PC-3 (cell line): ENCODE results near the gene ATP6V0E1. TPM values are rescaled to one million over a fixed set of nuclear protein-coding genes. Genes with fewer than 3 reads are reported as not detected.

ENCODE experiments used
- ATAC-seq: fragments of 200-7000 bp; cut with Tn5 transposase; 2 replicates; pipeline ENCODE4 v1.9.1; 2020; ENCODE audit warnings: mild to moderate bottlenecking, moderate library complexity
- BruUV-seq: library from RNA; stranded (reverse); fragments of 400-500 nt; replicated peaks from 2 replicates; lab custom pipeline; 2021; lab: Mats Ljungman, UMichigan
- CTCF ChIA-PET: fragments of 300-600 bp; sonication (Branson Sonifier 250); formaldehyde crosslinking; loops from one replicate; lab custom pipeline; 2022; ENCODE audit warnings: antibody characterized with exemption; lab: Charles Lee
- POLR2A ChIA-PET: fragments of 300-600 bp; sonication (Branson Sonifier 250); formaldehyde crosslinking; loops from one replicate; lab custom pipeline; 2022; ENCODE audit warnings: antibody characterized with exemption; ENCODE audit not compliant: unreplicated experiment; lab: Charles Lee
- DNase-seq: peaks from one replicate; pipeline ENCODE4 v3.0.0-alpha.2; 2015
- H2AFZ ChIP-seq: fragments of 300-600 bp; sonication (generic); 2 replicates; pipeline ENCODE4 v1.6.0; 2016; ENCODE audit warnings: antibody characterized with exemption, low read length
- H3F3A ChIP-seq: fragments of 300-600 bp; sonication (generic); one replicate; pipeline ENCODE4 v1.6.0; 2017; ENCODE audit warnings: antibody characterized with exemption, low read length, control low read depth, mild to moderate bottlenecking; ENCODE audit not compliant: unreplicated experiment
- H3K27ac ChIP-seq: fragments of 300-600 bp; sonication (generic); 2 replicates; pipeline ENCODE4 v1.5.1; 2016; ENCODE audit warnings: mild to moderate bottlenecking, low read length
- H3K27me3 ChIP-seq: fragments of 300-600 bp; sonication (generic); 2 replicates; pipeline ENCODE4 v1.6.1; 2016; ENCODE audit warnings: low read length, mixed read lengths
- H3K36me3 ChIP-seq: fragments of 300-600 bp; sonication (generic); 2 replicates; pipeline ENCODE4 v1.6.1; 2016; ENCODE audit warnings: low read depth, mixed run types, low read length, mixed read lengths
- H3K4me1 ChIP-seq: fragments of 300-600 bp; sonication (generic); 2 replicates; pipeline ENCODE4 v1.5.1; 2016; ENCODE audit warnings: low read length; ENCODE audit not compliant: insufficient read depth
- H3K4me2 ChIP-seq: fragments of 300-600 bp; sonication (generic); 2 replicates; pipeline ENCODE4 v1.6.0; 2016; ENCODE audit warnings: low read length
- H3K4me3 ChIP-seq: fragments of 300-600 bp; sonication (generic); 2 replicates; pipeline ENCODE4 v1.5.1; 2016; ENCODE audit warnings: mild to moderate bottlenecking, low read length, mixed read lengths
- H3K79me2 ChIP-seq: fragments of 300-600 bp; sonication (generic); 2 replicates; pipeline ENCODE4 v1.6.1; 2017; ENCODE audit warnings: low read length, mixed read lengths
- H3K9ac ChIP-seq: fragments of 300-600 bp; sonication (generic); 2 replicates; pipeline ENCODE4 v1.6.0; 2016; ENCODE audit warnings: mild to moderate bottlenecking, low read length
- H3K9me2 ChIP-seq: fragments of 300-600 bp; sonication (generic); replicated peaks from 2 replicates; pipeline ENCODE4 v1.6.1; 2016; ENCODE audit warnings: mixed run types, low read length, mixed read lengths
- H3K9me3 ChIP-seq: fragments of 300-600 bp; sonication (generic); 2 replicates; pipeline ENCODE4 v1.6.1; 2016; ENCODE audit warnings: low read length, mixed read lengths
- H4K20me1 ChIP-seq: fragments of 300-600 bp; sonication (generic); 2 replicates; pipeline ENCODE4 v1.6.1; 2016; ENCODE audit warnings: low read length, mixed read lengths
- EZH2 ChIP-seq: fragments of 300-600 bp; sonication (generic); IDR thresholded peaks from one replicate; pipeline ENCODE4 v1.6.1; 2017; ENCODE audit warnings: antibody characterized with exemption, mild to moderate bottlenecking, low read length; ENCODE audit not compliant: unreplicated experiment
- EZH2phosphoT487 ChIP-seq: fragments of 300-600 bp; sonication (generic); IDR thresholded peaks from 2 replicates; pipeline ENCODE4 v1.6.1; 2018; ENCODE audit warnings: mild to moderate bottlenecking, antibody characterized with exemption, low read length, borderline replicate concordance
- intact Hi-C: fragments of 100-400 bp; cut with micrococcal nuclease; formaldehyde crosslinking; loops from 2 replicates; pipeline ENCODE4 v1.9.0; 2023
- total RNA-seq: library from RNA; depleted of rRNA; stranded (reverse); fragments of >200 nt; gene quantifications from 2 replicates; pipeline ENCODE4 v1.2.3, GENCODE V29; 2014
- TF ChIP-seq, protein P1 (sequence below): fragments of 300-600 bp; sonication (generic); conservative IDR thresholded peaks from 2 replicates; pipeline ENCODE4 v1.5.1; 2017; ENCODE audit warnings: antibody characterized with exemption, low read depth, mild to moderate bottlenecking, low read length

Gene ATP6V0E1
- total RNA-seq, 1 experiment from 2014 or later, result 154 TPM

DNA sequence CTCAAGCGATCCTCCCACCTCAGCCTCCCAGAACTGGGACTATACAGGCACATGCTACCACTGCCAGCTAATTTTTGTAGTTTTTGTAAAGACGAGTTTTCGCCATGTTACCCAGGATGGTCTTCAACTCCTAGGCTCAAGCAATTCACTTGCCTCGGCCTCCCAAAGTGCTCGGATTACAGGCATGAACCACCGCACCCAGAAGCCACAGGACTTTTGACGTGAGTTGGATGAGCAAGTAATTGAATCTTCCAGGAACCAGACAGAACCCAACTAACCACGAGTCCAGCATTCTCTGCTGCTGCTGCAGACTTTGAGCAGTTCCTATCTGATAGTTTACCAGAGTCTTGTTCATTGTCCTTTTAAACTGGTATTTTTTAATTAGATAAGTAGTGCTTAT lies 9.6 kb upstream of the ATP6V0E1 start:
- POLR2A ChIA-PET, result interaction anchor here (0.6 to 0.7 kb wide), 2 partner anchors 12 to 221 kb away, joined by 11 to 17 read pairs; no protein-coding TSS in a partner anchor
- H3K79me2 ChIP-seq, result no peaks in the 10 kb centered on the region
- intact Hi-C loops, result no loop called here
- H3K4me1 ChIP-seq, result no peaks in the 10 kb centered on the region
- H3K27me3 ChIP-seq, result no peaks in the 10 kb centered on the region
- TF ChIP-seq, protein P1, sequence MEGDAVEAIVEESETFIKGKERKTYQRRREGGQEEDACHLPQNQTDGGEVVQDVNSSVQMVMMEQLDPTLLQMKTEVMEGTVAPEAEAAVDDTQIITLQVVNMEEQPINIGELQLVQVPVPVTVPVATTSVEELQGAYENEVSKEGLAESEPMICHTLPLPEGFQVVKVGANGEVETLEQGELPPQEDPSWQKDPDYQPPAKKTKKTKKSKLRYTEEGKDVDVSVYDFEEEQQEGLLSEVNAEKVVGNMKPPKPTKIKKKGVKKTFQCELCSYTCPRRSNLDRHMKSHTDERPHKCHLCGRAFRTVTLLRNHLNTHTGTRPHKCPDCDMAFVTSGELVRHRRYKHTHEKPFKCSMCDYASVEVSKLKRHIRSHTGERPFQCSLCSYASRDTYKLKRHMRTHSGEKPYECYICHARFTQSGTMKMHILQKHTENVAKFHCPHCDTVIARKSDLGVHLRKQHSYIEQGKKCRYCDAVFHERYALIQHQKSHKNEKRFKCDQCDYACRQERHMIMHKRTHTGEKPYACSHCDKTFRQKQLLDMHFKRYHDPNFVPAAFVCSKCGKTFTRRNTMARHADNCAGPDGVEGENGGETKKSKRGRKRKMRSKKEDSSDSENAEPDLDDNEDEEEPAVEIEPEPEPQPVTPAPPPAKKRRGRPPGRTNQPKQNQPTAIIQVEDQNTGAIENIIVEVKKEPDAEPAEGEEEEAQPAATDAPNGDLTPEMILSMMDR, result no peak
- TF ChIP-seq EZH2phosphoT487 (no peak), EZH2 (no peak)
- BruUV-seq, result no TSS peak
- H3K36me3 ChIP-seq, result peaks cover 4% of the 10 kb centered on the region; the same call in 1 of the 2 replicates
- CTCF ChIA-PET, result interaction anchor here (0.6 kb wide), 1 partner anchor 267 kb away, joined by 4 read pairs; no protein-coding TSS in a partner anchor
- H4K20me1 ChIP-seq, result no peaks in the 10 kb centered on the region
- H3K9me3 ChIP-seq, result no peaks in the 10 kb centered on the region
- H3K9ac ChIP-seq, result no peak overlapping the region
- H3F3A ChIP-seq, result no peaks in the 10 kb centered on the region
- no peak overlapping the region for H3K4me3 ChIP-seq
- ATAC-seq, result no peak
- no peaks in the 10 kb centered on the region for H3K9me2 ChIP-seq
- no peak overlapping the region for H2AFZ ChIP-seq
- no peak overlapping the region for H3K4me2 ChIP-seq
- no peak for DNase-seq
- H3K27ac ChIP-seq, result no peak overlapping the region

DNA sequence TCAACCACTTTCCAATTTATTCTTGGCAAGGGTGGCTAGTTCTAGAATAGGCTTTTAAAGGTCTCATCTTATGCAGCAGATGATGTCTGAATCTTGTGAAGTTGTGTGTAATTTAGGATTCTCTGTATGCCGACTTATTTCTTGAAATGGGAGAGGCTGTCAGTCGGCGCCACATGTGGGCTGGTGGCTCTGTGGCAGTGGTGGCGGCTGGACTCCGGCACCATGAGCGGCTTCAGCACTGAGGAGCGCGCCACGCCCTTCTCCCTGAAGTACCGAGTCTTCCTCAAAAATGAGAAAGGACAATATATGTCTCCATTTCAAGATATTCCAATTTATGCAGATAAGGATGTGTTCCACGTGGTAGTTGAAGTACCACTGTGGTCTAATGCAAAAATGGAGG lies 8.3 kb upstream of the ATP6V0E1 start:
- no peaks in the 10 kb centered on the region for H3K79me2 ChIP-seq
- no peaks in the 10 kb centered on the region for H4K20me1 ChIP-seq
- no peaks in the 10 kb centered on the region for H3K9me3 ChIP-seq
- BruUV-seq, result no TSS peak
- ATAC-seq (no peak), DNase-seq (no peak)
- TF ChIP-seq, protein P1, result no peak
- TF ChIP-seq EZH2phosphoT487 (no peak), EZH2 (no peak)
- POLR2A ChIA-PET, result no interaction called here
- no peaks in the 10 kb centered on the region for H3K4me1 ChIP-seq
- H3K27me3 ChIP-seq, result no peaks in the 10 kb centered on the region
- no peaks in the 10 kb centered on the region for H3F3A ChIP-seq
- H3K36me3 ChIP-seq, result no peaks in the 10 kb centered on the region
- intact Hi-C loops, result loop anchor here (5.0 kb wide), 1 partner anchor 317 kb away; no protein-coding TSS in a partner anchor
- H3K9ac ChIP-seq, result no peak overlapping the region
- no peak overlapping the region for H2AFZ ChIP-seq
- H3K4me2 ChIP-seq, result no peak overlapping the region
- CTCF ChIA-PET, result no interaction called here
- H3K27ac ChIP-seq, result no peak overlapping the region
- H3K9me2 ChIP-seq, result no peaks in the 10 kb centered on the region
- no peak overlapping the region for H3K4me3 ChIP-seq

DNA sequence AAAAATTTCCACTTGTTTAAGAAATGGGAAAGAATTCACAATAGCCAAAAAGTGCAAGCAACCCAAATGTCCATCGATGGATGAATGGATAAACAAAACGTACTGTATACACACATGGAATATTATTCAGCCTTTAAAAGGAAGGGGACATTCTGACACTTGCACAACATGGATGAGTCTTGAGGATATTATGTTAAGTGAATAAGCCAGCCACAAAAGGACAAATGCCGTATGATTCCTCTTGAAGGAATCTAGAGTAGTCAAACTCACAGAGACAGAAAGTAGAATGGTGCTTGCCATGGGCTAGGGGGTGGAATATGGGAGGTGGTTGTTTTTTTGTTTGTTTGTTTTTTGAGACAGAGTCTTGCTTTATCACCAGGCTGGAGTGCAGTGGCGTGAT lies 3.8 kb upstream of the ATP6V0E1 start:
- no peaks in the 10 kb centered on the region for H3F3A ChIP-seq
- ATAC-seq, result no peak
- no peak overlapping the region for H3K4me2 ChIP-seq
- TF ChIP-seq, protein P1, result no peak
- TF ChIP-seq EZH2phosphoT487 (no peak), EZH2 (no peak)
- no peak overlapping the region for H3K4me3 ChIP-seq
- H3K9me2 ChIP-seq, result no peaks in the 10 kb centered on the region
- no peaks in the 10 kb centered on the region for H3K4me1 ChIP-seq
- peaks cover 13% of the 10 kb centered on the region for H3K79me2 ChIP-seq
- no peak overlapping the region for H3K27ac ChIP-seq
- no peaks in the 10 kb centered on the region for H3K27me3 ChIP-seq
- H3K9me3 ChIP-seq, result no peaks in the 10 kb centered on the region
- no peaks in the 10 kb centered on the region for H4K20me1 ChIP-seq
- no peak overlapping the region for H3K9ac ChIP-seq
- ChIA-PET POLR2A (no interaction called here), CTCF (interaction anchor here (0.6 to 1.1 kb wide), 2 partner anchors 222 to 765 kb away, joined by 3 to 4 read pairs; no protein-coding TSS in a partner anchor)
- no peaks in the 10 kb centered on the region for H3K36me3 ChIP-seq
- peak; percentile 23 for DNase-seq
- no TSS peak for BruUV-seq
- H2AFZ ChIP-seq, result no peak overlapping the region
- intact Hi-C loops, result loop anchor here (5.0 kb wide), 2 partner anchors 303 to 313 kb away; no protein-coding TSS in a partner anchor
